Posterior cingulate gyrus (tissue), 11 donors: ENCODE measurements around the gene SLC39A7.
A peak's percentile ranks its signal among the peaks of the same experiment; 100 is the strongest.

Source experiments
- DNase-seq, 10 donors: peaks; one replicate each; pipeline versions ENCODE4 v3.0.0 to v3.0.0-alpha.2; 2020 to 2021; ENCODE audit warnings: mixed read lengths in 3 of 10
- intact Hi-C: fragments of 100-400 bp; cut with DNase I; formaldehyde crosslinking; loops from one replicate; pipeline ENCODE4 v1.15.1; 2023

SLC39A7 gene, protein sequence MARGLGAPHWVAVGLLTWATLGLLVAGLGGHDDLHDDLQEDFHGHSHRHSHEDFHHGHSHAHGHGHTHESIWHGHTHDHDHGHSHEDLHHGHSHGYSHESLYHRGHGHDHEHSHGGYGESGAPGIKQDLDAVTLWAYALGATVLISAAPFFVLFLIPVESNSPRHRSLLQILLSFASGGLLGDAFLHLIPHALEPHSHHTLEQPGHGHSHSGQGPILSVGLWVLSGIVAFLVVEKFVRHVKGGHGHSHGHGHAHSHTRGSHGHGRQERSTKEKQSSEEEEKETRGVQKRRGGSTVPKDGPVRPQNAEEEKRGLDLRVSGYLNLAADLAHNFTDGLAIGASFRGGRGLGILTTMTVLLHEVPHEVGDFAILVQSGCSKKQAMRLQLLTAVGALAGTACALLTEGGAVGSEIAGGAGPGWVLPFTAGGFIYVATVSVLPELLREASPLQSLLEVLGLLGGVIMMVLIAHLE

DNA sequence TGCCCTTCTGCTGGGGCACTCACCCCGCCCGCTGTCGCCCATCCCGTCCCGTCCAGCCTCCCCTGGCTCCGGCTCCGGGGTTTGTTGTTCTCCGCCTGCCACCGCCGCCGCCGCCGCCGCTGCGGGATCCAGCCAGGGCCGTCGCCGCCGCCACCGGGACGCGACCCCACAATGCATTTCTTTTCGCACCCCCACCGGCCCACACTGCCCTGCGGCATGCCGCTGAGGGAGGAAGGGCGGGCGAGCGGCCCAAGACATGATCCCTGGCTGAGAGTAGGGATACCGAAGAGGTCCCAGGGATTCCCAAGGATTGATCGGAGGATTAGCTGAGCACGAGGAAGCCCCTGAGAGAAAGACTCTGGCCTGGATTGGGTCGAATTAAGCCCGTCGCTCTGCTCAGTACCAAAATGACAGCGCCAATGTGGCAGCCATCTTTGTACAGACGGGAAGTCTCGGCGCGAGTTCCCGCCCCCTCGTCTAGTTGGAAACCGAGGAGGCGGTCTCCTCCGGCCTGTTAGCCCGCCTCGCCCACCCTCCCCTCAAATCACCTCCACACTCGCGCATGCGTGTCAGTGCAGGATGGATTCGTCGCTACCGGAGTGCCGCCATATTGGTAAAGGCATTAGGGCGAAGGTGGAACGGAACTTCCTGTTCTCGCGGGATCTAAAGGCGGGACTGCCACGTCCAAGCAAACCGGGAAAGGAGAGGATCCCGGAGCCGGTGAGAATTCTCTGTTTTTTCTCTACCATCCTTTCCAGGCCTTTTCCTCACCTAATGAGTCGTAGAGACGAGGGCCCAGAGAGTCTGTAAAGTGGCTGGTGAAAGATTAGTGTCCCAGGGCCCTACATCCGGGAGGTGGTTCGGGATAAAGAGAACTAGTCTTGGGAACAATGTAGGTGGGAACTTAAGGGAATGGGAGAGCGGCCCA is at the start of gene SLC39A7, which contains the start of gene RXRB:
Gene SLC39A7, plus strand, starts transcription at position 649 of the 928 bp plus-strand sequence. CDS start 379 bp downstream, outside the sequence.
Gene RXRB, minus strand, starts transcription at position 447 of the 928 bp plus-strand sequence. Its CDS starts 189 bp downstream, at position 258.
- intact Hi-C loops, result loop anchor here (5.0 kb wide), 2 partner anchors 228 to 1003 kb away; no protein-coding TSS in a partner anchor
- peak; percentile 97 to 99 (median 98) for DNase-seq

DNA sequence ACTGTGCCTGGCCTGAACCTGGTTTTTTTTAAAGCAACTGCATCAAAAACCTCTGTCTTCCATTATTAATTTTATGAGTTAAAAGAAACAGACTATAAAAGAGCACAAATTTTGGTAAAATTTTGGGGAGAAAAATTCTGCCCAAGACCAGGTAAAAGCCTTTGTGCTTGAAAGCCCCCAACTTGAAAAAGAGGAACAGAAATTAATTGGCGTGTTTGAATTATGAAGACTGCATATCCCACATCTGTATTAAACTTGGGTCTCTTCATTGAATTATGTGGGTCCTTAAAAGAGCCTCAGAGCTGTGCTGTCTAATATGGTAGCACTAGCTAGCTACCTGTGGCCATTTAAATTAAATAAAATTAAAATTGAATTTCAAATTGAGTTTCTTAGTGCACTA is 49.6 kb upstream of the SLC39A7 start:
- DNase-seq, result no peak
- intact Hi-C loops, result no loop called here

DNA sequence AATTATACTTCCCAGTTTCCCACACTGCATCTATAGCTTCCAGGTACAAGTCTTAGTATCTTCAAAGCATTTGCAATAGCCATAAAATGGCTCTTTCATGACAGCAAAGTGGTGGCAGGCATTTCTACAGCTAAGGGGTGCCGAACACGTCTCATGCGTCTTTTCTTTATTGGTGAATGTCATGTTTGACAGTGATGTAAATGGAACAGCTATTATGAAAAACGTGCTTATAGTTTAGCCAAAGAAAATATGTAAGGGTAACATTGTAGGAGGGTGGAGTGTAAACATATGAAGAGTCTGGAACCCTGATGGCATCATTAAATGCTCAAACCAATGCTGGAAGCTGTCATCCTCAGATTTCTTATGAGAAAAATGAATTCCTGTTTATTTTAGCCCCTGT is 46.3 kb upstream of the SLC39A7 start:
- intact Hi-C loops, result no loop called here
- no peak for DNase-seq

DNA sequence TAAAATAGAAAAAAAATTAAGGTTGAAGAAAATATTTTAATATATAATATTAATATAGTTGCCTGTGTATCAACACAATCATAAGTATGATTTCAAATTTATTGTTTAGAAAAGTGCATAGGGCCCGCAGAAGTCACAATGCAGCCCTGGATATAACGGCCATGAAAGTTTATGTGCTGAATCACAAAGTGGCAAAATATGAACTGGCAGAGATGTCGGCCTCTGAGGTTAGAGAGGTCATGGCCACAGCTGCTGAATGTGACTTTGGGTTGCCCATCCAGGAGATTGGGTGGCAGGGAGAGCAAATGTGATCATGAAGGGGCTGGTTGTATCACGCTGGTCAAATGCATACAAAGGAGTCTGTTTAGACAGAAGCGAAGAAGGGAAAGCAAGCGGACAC is 44.1 kb upstream of the SLC39A7 start:
- DNase-seq, result no peak
- intact Hi-C loops, result no loop called here

DNA sequence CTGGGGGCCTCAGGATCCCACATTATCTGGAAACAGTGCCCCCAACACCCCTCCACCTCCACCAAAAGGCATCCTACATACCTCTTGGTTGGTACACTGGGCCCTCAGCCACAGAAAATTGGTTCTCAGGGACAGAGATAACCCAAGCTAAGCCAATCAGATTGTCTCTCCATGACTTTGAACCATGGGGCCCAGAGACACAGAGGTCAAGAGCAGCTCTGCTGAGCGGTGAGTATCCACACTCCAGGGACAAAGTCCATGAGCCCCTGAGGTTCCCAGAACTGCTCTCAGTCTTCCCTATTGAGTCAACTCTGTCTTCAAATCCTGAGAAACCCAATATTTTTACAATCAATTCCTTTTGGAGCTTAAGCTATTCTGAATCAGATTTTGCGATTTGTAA is 43.7 kb upstream of the SLC39A7 start:
- DNase-seq, result peak in 1 of 10 donors; percentile 12
- intact Hi-C loops, result no loop called here

DNA sequence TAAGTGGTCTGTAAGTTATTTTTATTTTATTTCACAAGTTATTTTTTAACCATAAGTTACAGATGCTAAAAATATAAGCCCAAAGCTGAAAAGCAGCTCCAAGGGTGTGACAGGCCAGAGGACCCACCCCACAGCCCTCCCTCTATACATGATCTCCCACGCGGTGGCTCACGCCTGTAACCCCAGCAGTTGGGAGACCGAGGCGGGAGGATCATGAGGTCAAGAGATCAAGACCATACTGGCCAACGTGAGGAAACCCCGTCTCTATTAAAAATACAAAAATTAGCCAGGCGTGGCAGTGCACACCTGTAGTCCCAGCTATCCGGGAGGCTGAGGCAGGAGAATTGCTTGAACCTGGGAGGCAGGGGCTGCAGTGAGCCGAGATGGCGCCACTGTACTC is 40.6 kb upstream of the SLC39A7 start:
- DNase-seq, result peak in 1 of 10 donors; percentile 29
- intact Hi-C loops, result no loop called here

DNA sequence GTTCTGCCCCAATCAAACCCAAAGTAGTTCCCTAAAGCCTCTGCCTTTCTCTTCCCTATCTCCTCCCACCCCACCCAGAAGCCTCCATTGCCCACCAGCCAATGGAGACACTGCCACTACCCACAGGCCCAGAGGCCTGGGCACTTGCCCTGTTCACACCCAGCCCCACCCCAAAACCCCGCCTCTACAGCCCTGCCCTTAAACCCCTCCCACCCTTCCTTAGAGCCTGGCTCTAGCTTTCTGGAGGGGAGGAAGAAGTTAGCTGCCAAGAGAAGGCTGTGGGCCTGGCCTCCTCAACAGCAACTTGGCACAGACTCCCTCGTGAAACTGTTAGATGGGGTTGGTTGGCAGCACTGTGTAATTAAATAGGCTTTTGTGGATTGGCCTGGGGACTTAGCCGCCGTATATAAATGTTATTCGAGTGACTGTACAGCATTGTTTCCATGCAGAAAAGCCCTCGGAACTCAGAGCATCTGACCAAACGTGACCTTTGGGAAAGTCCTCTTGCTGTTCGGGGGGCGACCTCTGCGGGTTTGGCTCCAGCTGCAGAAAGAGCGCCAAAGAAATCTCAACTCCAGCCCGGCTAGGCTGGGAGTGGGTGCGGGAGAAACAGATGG is 39.8 kb upstream of the SLC39A7 start:
- intact Hi-C loops, result loop anchor here (1.0 kb wide), 2 partner anchors 36 to 87 kb away; no protein-coding TSS in a partner anchor
- DNase-seq, result peak in 1 of 10 donors; percentile 49

DNA sequence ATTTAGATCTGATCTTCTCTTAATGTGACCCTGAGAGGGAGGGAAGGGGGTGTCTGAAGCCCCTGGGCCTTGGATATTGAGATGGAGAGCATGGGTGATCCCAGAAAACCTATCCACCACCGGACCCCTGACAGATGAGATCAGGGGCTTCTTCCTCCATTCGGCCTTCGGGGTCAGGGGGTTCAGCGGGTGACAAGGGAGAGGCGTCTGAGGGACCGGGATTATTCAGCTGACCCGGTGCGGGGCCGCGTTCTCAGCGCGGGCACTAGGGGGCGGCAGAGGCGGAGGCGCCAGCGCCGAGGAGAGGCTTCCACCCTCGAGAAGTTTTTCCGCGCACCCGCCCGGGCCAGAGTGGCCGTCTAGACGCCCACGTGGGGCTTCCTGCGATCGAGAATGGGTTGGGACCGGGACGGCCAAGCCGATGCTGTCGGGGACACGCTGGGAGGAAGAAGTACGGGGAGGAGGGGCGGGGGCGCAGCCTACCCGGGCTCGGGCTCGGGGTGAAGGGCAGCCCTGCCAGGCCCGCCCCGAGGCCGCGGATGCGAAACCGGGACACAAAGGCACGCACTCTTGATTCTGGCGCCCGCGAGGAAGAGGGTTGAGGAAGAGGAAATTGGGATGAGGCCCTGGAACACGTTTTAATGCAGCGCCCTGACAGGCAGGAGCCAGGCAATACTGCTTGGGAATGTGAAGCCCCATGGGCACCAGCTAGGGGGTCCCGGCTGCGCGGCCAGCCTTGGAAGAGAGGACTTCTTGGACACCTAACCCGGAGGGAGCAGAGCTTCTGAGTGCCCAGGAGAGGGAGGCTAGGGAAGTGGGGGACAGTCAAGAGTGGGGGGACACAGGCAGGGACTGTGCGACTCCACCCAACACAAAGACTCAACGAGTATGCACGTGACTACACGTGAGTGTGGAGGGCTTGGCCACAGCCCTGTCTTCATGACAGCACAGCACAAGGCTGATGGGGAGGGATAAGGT is 39.0 kb upstream of the SLC39A7 start:
- peak; percentile 57 to 96 (median 80) for DNase-seq
- intact Hi-C loops, result loop anchor here (1.0 kb wide), 2 partner anchors 36 to 87 kb away; no protein-coding TSS in a partner anchor

DNA sequence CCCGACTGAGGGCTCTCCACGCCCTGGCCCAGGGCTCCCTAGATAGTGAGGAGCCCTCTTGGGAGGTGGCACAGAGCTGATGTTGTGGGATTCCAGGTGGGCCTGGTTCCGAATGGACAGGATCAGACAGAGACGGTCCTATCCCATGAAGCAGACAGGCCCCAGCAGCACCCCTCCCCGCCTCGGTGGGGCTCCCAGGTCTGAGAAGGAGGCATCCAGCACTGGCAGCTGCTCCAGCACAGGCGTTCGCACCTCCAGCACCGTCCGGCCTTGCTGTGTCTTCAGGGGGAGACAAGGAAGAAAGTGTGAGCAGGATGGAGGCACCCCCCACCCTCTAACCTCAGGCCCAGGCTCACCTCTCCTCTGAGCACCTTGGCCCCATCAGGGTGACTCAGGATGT is 37.1 kb upstream of the SLC39A7 start:
- DNase-seq, result no peak
- intact Hi-C loops, result no loop called here

DNA sequence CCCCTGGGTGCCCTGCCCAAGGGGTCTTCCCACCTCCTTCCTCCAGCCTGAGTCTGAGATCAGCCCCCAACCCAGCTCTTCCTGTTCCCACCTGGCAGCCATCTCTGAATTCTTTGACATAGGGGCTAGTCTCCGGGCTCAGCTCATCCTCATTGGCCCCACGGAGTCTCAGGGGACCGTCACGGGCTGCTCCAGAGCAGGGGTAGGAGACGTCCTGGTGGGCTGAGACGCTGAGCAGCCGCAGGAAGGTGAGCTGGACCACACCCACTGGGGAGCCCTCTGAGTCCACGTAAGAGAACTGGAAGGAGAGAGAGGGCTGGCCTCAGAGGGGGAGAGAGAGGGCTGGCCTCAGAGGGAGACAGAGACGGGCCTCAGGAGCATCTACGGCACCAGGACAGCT is 36.5 kb upstream of the SLC39A7 start:
- no peak for DNase-seq
- intact Hi-C loops, result no loop called here

DNA sequence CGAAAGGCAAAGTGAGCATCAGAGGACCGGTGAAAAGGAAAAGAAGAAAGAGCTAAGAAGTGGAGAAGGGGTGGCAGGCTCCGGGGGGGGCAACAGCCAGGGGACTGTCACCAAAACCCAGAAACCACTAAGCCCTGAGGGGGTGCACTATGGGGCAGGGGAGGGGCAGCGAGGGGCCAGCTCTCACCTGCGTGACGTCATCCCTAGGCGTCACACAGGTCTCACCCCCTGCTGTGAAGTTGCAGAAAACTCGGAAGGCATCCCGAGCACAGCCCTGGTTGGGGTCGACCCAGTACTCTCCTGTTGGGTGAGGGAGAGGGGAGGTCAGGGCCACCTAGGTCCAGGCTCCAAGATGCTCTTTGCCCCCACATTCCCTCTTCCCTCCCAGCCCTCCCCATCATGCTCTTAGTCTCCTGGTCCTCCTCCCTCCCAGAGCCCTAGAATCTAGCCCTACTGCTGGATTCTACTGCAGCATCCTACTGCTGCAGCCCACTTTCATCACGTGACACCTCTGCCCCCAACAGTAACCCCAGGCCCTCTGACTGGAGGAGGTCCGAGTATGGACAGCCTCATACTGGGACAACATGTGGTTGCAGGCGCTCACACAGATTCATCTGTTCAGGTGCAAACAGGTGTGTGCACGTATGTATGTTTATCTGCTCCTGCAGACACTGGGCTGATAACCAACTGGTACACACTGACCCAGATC is 35.8 kb upstream of the SLC39A7 start:
- intact Hi-C loops, result no loop called here
- no peak for DNase-seq

DNA sequence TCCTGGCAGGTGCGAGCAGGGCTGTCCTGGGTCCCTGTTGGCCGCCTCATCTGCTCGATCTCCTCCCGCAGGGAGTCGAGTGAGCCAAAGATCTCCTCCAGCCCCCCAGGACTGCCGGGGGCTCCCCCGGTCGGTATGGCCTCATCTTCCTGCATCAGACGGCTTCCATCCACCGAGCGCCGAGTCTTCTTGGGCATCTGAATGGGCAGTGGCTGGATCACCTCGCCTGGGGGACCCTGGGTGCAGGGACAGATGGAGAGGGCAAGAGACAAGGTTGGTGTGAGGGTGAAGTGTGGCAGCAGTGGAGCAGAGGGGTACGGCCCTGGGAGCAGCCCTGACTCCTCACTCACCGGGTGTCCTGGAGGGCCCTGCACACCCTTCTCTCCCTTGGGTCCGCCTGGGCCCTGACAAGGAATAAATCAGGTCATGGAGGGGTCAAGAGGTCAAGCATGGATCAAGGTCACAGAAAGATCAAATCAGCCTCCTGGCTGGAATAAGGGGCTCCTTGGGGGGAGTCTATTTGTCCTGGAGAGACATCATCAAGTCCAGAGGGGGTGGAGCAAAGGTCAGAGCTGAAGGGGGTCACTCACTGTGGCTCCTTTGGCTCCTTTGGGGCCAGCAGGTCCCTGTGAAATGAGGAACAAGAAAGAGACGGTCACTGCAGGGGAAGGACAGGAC is 34.9 kb upstream of the SLC39A7 start:
- no peak for DNase-seq
- intact Hi-C loops, result no loop called here

DNA sequence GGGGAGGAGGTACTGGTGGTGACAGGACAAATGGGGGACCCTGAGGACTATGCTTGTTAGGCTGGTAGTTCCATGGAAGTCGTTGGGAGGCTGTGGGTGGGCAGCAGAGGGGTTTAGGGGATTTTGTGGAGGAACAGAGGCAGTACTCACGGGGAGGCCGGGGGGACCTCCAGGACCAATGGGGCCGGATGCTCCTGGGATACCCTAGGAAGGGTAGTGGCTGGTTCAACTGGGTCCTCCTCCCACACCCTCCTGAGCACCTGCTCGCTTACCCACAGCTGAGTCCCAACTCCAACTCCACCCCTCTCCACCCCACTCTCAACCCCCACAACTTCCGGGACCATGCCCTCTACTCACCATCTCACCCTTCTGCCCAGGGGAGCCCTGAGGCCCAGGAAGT is 34.3 kb upstream of the SLC39A7 start:
- DNase-seq, result no peak
- intact Hi-C loops, result no loop called here

DNA sequence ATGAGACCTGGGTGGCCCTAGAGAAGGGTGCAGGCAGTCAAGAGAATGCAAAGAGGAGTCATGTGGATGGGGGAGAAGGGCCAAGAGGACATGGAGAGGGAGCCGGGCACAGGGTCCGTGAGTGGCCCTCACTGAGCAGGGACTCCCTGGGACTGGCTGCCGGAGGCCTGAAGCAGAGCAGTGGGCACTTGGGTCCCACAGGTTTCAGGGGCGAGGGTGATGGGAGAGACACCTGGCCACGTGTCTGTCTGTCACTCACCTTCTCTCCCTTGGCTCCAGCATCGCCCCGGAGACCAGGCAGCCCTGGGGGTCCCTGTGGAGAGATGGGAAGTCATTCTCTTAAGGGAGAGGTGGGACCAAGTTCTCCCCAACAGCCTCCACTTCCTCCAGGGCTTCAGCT is 33.9 kb upstream of the SLC39A7 start:
- intact Hi-C loops, result no loop called here
- no peak for DNase-seq

DNA sequence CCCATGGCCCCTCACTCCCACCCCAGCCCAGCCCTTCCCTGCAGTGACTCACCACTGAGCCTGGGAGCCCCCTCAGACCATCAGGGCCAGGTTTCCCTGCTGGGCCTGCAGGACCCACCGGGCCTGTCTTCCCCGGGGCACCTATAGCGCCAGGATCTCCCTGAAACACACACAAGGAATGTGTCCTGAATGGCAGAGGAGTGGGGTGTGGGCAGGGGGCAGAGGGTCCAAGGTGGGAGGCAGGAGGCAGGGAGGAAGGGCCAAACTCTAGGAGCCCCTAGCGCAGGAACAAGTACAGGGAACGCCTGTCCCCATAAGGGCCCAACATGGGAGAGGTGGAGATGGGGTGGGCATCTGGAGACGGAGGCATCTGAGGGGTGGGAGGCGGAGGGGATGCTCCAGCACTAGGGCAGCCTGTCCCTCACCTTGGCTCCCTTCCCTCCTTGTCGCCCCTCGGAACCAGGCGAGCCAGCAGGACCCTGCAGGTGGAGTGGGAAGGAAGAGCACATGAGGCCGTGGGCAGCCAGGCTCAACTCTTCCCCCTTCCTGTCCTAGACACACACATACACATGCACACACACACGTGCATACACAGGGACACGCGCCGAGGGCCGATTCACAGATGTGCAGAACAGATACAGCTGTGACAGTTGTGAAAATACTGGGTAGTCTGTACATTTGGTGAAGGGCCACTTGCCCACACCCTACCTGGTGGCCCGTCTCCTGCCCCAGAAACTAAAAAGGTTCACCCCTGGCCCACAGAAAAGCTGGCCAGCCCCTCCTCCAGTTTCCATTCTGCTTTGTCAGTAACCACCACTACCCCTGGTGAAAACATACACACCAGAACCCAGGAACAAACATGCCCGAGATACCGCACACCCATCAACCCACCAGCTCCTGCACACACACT is 33.0 kb upstream of the SLC39A7 start:
- no peak for DNase-seq
- intact Hi-C loops, result no loop called here

DNA sequence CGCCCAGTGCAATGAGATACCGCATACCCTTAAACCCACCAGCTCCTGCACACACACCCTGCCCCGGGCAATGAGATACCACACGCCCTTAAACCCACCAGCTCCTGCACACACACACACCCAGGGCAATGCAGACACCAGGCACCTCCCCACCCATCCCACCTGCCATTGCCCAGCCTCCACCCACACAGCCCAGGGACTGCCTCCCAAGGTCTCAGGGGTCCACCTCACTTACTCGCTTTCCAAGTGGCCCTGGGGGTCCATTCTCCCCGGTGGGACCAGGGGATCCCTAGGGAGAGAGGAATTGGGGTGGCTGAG is 32.4 kb upstream of the SLC39A7 start:
- no peak for DNase-seq
- intact Hi-C loops, result no loop called here

DNA sequence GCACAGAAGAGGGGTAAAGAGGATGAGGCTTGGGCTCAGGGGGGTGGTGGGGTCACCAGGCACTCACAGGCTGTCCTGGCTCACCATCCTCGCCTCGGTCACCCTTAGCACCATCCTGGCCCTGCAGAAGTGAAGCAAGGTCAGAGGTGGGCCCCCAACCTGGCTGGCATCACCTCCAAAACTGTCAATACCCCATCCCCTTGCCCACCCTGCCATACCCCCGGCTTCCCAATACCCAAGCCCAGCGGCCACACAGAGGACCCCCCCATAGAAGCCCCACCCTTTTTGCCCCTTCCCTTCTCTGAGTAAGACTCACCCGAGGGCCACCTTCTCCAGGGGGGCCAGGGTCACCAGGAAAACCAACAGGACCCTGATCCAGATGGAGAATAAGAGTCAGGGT is 32.0 kb upstream of the SLC39A7 start:
- DNase-seq, result peak in 1 of 10 donors; percentile 41
- intact Hi-C loops, result no loop called here
